GM23248 (cell line): ENCODE measurements around the gene NEUROD4. TPM values are rescaled to one million over a fixed set of nuclear protein-coding genes. Genes with fewer than 3 reads are reported as not detected.

Experiments
- DNase-seq: peaks from one replicate; pipeline ENCODE4 v3.0.0-alpha.2; 2015
- H2AFZ ChIP-seq: fragments of 200-600 bp; sonication (generic); 2 replicates; pipeline ENCODE4 v1.6.1; 2016; ENCODE audit warnings: antibody characterized with exemption
- H3F3A ChIP-seq: fragments of 200-600 bp; sonication (generic); 2 replicates; pipeline ENCODE4 v1.6.1; 2016; ENCODE audit warnings: mild to moderate bottlenecking, antibody characterized with exemption, mixed run types; ENCODE audit not compliant: insufficient read depth
- H3K27ac ChIP-seq: fragments of 200-600 bp; sonication (generic); 2 replicates; pipeline ENCODE4 v1.5.1; 2016; ENCODE audit warnings: mild to moderate bottlenecking
- H3K27me3 ChIP-seq: fragments of 200-600 bp; sonication (generic); replicated peaks from 2 replicates; pipeline ENCODE4 v1.6.1; 2016; ENCODE audit warnings: mild to moderate bottlenecking; ENCODE audit not compliant: insufficient read depth
- H3K36me3 ChIP-seq: fragments of 200-600 bp; sonication (generic); 2 replicates; pipeline ENCODE4 v1.6.1; 2016; ENCODE audit warnings: low read depth, mild to moderate bottlenecking
- H3K4me1 ChIP-seq: fragments of 200-600 bp; sonication (generic); 2 replicates; pipeline ENCODE4 v1.6.1; 2016; ENCODE audit warnings: mild to moderate bottlenecking; ENCODE audit not compliant: insufficient read depth
- H3K4me2 ChIP-seq: fragments of 200-600 bp; sonication (generic); one replicate; pipeline ENCODE4 v1.6.1; 2016; ENCODE audit warnings: mild to moderate bottlenecking; ENCODE audit not compliant: unreplicated experiment
- H3K4me3 ChIP-seq: fragments of 200-600 bp; sonication (generic); 2 replicates; pipeline ENCODE4 v1.5.1; 2016; ENCODE audit warnings: mild to moderate bottlenecking
- H3K79me2 ChIP-seq: fragments of 200-600 bp; sonication (generic); 2 replicates; pipeline ENCODE4 v1.6.1; 2016; ENCODE audit warnings: mild to moderate bottlenecking; ENCODE audit not compliant: insufficient read depth
- H3K9ac ChIP-seq: fragments of 200-600 bp; sonication (generic); 2 replicates; pipeline ENCODE4 v1.6.1; 2016; ENCODE audit warnings: mild to moderate bottlenecking
- H3K9me2 ChIP-seq: fragments of 200-600 bp; sonication (generic); 2 replicates; pipeline ENCODE4 v1.6.1; 2016; ENCODE audit warnings: mixed run types, mild to moderate bottlenecking, moderate library complexity; ENCODE audit not compliant: insufficient read depth
- H3K9me3 ChIP-seq: fragments of 200-600 bp; sonication (generic); one replicate; pipeline ENCODE4 v1.6.1; 2017; ENCODE audit warnings: low read depth
- H4K20me1 ChIP-seq: fragments of 200-600 bp; sonication (generic); 2 replicates; pipeline ENCODE4 v1.6.0; 2016; ENCODE audit not compliant: insufficient read depth
- EZH2 ChIP-seq: fragments of 200-600 bp; sonication (generic); IDR thresholded peaks from 2 replicates; pipeline ENCODE4 v1.6.1; 2018; ENCODE audit warnings: antibody characterized with exemption, mild to moderate bottlenecking; ENCODE audit not compliant: insufficient read depth, poor library complexity, severe bottlenecking
- EZH2phosphoT487 ChIP-seq: fragments of 200-600 bp; sonication (generic); IDR thresholded peaks from 2 replicates; pipeline ENCODE4 v1.6.1; 2018; ENCODE audit warnings: antibody characterized with exemption, moderate library complexity, mild to moderate bottlenecking, low read depth; ENCODE audit not compliant: insufficient read depth
- WGBS, 2 experiments: methylation state at CpG; one replicate each; pipeline ENCODE4 v1.1.6; 2015 to 2017; ENCODE audit warnings: low lambda C conversion rate in 2 of 2, low coverage in 1 of 2; ENCODE audit errors: missing lambda C conversion rate in 2 of 2; 5-methylcytosine and 5-hydroxymethylcytosine counted together
- in situ Hi-C: fragments of 300-500 bp; cut with MboI; formaldehyde crosslinking; loops from 2 replicates; pipeline ENCODE4 v1.15.0; 2020
- polyA plus RNA-seq: library from polyadenylated mRNA; unstranded; fragments of >200 nt; fragmentation: Nextera tagmentation; extraction: Ambion mirVana; gene quantifications from 2 replicates; pipeline ENCODE4 v1.2.1, GENCODE V29; 2016
- total RNA-seq: library from RNA; depleted of rRNA; stranded (reverse); fragments of >200 nt; shearing (Covaris generic); gene quantifications from 2 replicates; pipeline ENCODE4 v1.2.3, GENCODE V29; 2014

Gene NEUROD4
- total and polyA plus RNA-seq, 2 experiments from 2014 or later, result 0.04 TPM; not detected in 1

GRCh38 chr12:54998958-54999510, 20.7 kb upstream of the NEUROD4 start:
- Histone ChIP-seq H4K20me1 (no peaks in the 10 kb centered on the region), H3K9me3 (no peaks in the 10 kb centered on the region), H3K4me2 (no peak overlapping the region), H3K4me1 (no peaks in the 10 kb centered on the region), H3K9ac (no peak overlapping the region), H3F3A (no peaks in the 10 kb centered on the region), H2AFZ (no peak overlapping the region), H3K4me3 (no peak overlapping the region), H3K27me3 (peaks cover 39% of the 10 kb centered on the region), H3K9me2 (no peaks in the 10 kb centered on the region), H3K36me3 (no peaks in the 10 kb centered on the region), H3K79me2 (no peaks in the 10 kb centered on the region), H3K27ac (no peak overlapping the region)
- TF ChIP-seq EZH2, result no peak
- no peak for TF ChIP-seq EZH2phosphoT487
- 29 to 35% methylated on average over 5 of the region's 5 CpGs for WGBS, 2 experiments
- in situ Hi-C loops, result loop anchor here (10.0 kb wide), 1 partner anchor 66 kb away; no protein-coding TSS in a partner anchor
- no peak for DNase-seq

- H3F3A ChIP-seq, result no peaks in the 10 kb centered on the region
- H3K27ac ChIP-seq, result no peak overlapping the region
- no peak overlapping the region for H3K9ac ChIP-seq
- TF ChIP-seq EZH2 (no peak), EZH2phosphoT487 (no peak)
- peaks cover 34% of the 10 kb centered on the region for H3K27me3 ChIP-seq
- DNase-seq, result no peak
- H3K36me3 ChIP-seq, result no peaks in the 10 kb centered on the region
- no peaks in the 10 kb centered on the region for H4K20me1 ChIP-seq
- H3K4me3 ChIP-seq, result no peak overlapping the region
- no peak overlapping the region for H3K4me2 ChIP-seq
- H3K9me3 ChIP-seq, result no peaks in the 10 kb centered on the region
- no peaks in the 10 kb centered on the region for H3K79me2 ChIP-seq
- WGBS, 2 experiments, result 18 to 24% methylated on average over 4 of the region's 4 CpGs
- no peaks in the 10 kb centered on the region for H3K4me1 ChIP-seq
- no peak overlapping the region for H2AFZ ChIP-seq
- no peaks in the 10 kb centered on the region for H3K9me2 ChIP-seq
- in situ Hi-C loops, result no loop called here
Observed at GRCh38 chr12:55001198-55001868, 18.4 kb upstream of the NEUROD4 start.

GRCh38 chr12:55002355-55002754, 17.4 kb upstream of the NEUROD4 start:
- H3K4me1 ChIP-seq, result no peaks in the 10 kb centered on the region
- H3K27ac ChIP-seq, result no peak overlapping the region
- TF ChIP-seq EZH2phosphoT487 (no peak), EZH2 (no peak)
- H3K9ac ChIP-seq, result no peak overlapping the region
- no peaks in the 10 kb centered on the region for H3K9me2 ChIP-seq
- H2AFZ ChIP-seq, result no peak overlapping the region
- H3K79me2 ChIP-seq, result no peaks in the 10 kb centered on the region
- H4K20me1 ChIP-seq, result no peaks in the 10 kb centered on the region
- no peak for DNase-seq
- no peaks in the 10 kb centered on the region for H3K36me3 ChIP-seq
- in situ Hi-C loops, result no loop called here
- no peak overlapping the region for H3K4me3 ChIP-seq
- peaks cover 28% of the 10 kb centered on the region for H3K27me3 ChIP-seq
- H3K9me3 ChIP-seq, result no peaks in the 10 kb centered on the region
- H3F3A ChIP-seq, result no peaks in the 10 kb centered on the region
- H3K4me2 ChIP-seq, result no peak overlapping the region
- 3 to 5% methylated on average over 2 of the region's 2 CpGs for WGBS, 2 experiments

GRCh38 chr12:55008944-55009585, 10.7 kb upstream of the NEUROD4 start:
- Histone ChIP-seq H3K27me3 (peaks cover 8% of the 10 kb centered on the region), H4K20me1 (no peaks in the 10 kb centered on the region), H3K4me3 (no peak overlapping the region), H3K4me1 (no peaks in the 10 kb centered on the region), H3K9me3 (no peaks in the 10 kb centered on the region), H3K4me2 (no peak overlapping the region), H3K36me3 (no peaks in the 10 kb centered on the region), H3K27ac (no peak overlapping the region), H3K9ac (no peak overlapping the region), H3K79me2 (no peaks in the 10 kb centered on the region), H3F3A (no peaks in the 10 kb centered on the region), H3K9me2 (no peaks in the 10 kb centered on the region), H2AFZ (no peak overlapping the region)
- WGBS, 2 experiments, result 9 to 19% methylated on average over 4 to 6 of the region's 6 CpGs
- DNase-seq, result no peak
- in situ Hi-C loops, result no loop called here
- no peak for TF ChIP-seq EZH2phosphoT487
- TF ChIP-seq EZH2, result no peak
